Measurements from ENCODE around the gene KITLG.
A peak's percentile ranks its signal among the peaks of the same experiment; 100 is the strongest.

Gene KITLG

DNA sequence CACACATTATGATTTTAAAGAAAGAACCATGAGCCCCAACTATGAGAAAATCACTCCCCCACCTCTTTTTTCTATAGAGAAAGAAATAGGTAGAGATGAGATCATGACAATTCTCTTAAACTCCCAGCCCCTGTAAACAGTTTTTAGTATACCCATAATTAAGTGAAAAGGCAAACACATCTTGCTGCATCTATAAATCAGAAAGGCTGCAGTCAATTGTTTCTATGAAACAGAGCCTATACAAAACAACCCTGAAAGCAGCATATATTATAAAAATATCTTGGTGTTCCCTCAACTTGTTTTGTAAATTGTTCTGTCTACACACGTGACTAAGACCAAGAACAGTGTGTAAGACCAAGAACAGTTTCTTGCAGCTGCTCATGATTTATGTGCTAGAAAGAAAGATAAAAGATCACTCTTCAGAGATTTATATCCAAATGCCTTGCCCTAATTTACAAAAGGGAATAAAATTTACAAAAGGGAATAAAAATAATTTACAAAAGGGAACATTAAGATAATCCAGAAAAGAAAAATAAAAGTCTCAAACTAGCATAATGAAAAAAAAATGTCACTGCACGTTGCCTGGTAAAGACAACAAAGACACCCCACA, 4.8 kb downstream of the KITLG start:
- H3K27me3 ChIP-seq (ENCODE audit: control insufficient read depth, insufficient read depth, low read length), result peaks cover 25% of the 10 kb centered on the region
- H3K27ac ChIP-seq (ENCODE audit: low read length), result no peak overlapping the region
- H3K4me1 ChIP-seq (ENCODE audit: control insufficient read depth, low read depth, low read length), result peaks cover 37% of the 10 kb centered on the region
- no peak overlapping the region for H3K4me3 ChIP-seq (ENCODE audit: low read length)
- H3K9ac ChIP-seq (ENCODE audit: low read length), result peak overlapping the region; percentile 6
- H3K9me3 ChIP-seq (ENCODE audit: control insufficient read depth, low read depth, low read length), result no peaks in the 10 kb centered on the region
- no peaks in the 10 kb centered on the region for H3K36me3 ChIP-seq (ENCODE audit: control insufficient read depth, low read depth, low read length)

DNA sequence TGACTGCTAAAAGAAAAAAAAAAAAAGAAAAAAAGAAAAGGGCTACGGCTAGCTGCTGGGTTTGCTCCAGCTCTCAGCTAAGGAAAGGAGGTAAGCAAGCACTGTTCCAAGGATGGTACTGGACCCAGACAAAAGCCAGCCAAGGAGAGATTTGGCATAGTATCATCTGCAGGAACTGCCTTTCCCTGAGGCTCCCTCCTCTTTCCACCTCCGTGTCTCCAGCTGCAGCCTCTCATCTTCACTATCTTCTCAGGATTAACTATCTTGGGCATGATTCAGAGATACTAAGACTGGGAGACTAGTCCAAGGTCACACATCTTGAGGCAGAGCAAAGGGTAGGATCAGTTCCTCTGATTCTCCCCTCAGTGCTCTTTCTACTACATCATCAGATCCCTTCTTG, 6.0 kb downstream of the KITLG start:
- Histone ChIP-seq H3K9me3 (ENCODE audit: control insufficient read depth, low read depth, low read length) (no peaks in the 10 kb centered on the region), H3K9ac (ENCODE audit: low read length) (no peak overlapping the region), H3K4me3 (ENCODE audit: low read length) (no peak overlapping the region), H3K4me1 (ENCODE audit: control insufficient read depth, low read depth, low read length) (peaks cover 37% of the 10 kb centered on the region), H3K36me3 (ENCODE audit: control insufficient read depth, low read depth, low read length) (no peaks in the 10 kb centered on the region), H3K27ac (ENCODE audit: low read length) (no peak overlapping the region), H3K27me3 (ENCODE audit: control insufficient read depth, insufficient read depth, low read length) (peaks cover 25% of the 10 kb centered on the region)

GRCh38 chr12:88573583-88573982, 6.7 kb downstream of the KITLG start:
- Histone ChIP-seq H3K4me3 (ENCODE audit: low read length) (no peak overlapping the region), H3K4me1 (ENCODE audit: control insufficient read depth, low read depth, low read length) (peaks cover 32% of the 10 kb centered on the region), H3K36me3 (ENCODE audit: control insufficient read depth, low read depth, low read length) (no peaks in the 10 kb centered on the region), H3K27ac (ENCODE audit: low read length) (no peak overlapping the region), H3K9me3 (ENCODE audit: control insufficient read depth, low read depth, low read length) (no peaks in the 10 kb centered on the region), H3K27me3 (ENCODE audit: control insufficient read depth, insufficient read depth, low read length) (peaks cover 18% of the 10 kb centered on the region), H3K9ac (ENCODE audit: low read length) (no peak overlapping the region)

GRCh38 chr12:88572781-88573549, 7.3 kb downstream of the KITLG start:
- H3K27me3 ChIP-seq (ENCODE audit: control insufficient read depth, insufficient read depth, low read length), result peaks cover 11% of the 10 kb centered on the region
- H3K4me1 ChIP-seq (ENCODE audit: control insufficient read depth, low read depth, low read length), result peaks cover 25% of the 10 kb centered on the region
- H3K36me3 ChIP-seq (ENCODE audit: control insufficient read depth, low read depth, low read length), result no peaks in the 10 kb centered on the region
- no peak overlapping the region for H3K4me3 ChIP-seq (ENCODE audit: low read length)
- H3K9me3 ChIP-seq (ENCODE audit: control insufficient read depth, low read depth, low read length), result no peaks in the 10 kb centered on the region
- no peak overlapping the region for H3K9ac ChIP-seq (ENCODE audit: low read length)
- H3K27ac ChIP-seq (ENCODE audit: low read length), result no peak overlapping the region

- no peak overlapping the region for H3K27ac ChIP-seq (ENCODE audit: low read length)
Observed at GRCh38 chr12:88571543-88571942, 8.7 kb downstream of the KITLG start.

DNA sequence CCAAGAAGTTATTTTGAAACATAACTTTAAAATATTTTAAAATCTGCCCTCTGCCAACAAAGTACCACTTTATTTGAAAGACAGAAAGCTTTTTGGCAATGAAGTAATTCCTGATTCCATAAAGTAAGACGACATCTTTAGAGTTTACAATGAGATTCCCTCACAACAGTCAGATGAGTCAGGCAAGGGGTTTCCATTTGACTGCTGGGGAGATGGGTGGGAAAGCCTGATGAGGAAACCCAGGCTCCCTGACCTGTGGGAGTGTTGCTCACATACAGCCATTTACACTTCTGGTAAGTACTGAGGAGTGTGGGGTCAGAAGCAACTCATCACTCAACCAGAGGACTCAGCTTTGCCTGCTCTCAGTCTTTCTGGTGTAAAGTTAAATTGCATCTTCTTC, 10.2 kb downstream of the KITLG start:
- no peak overlapping the region for H3K9ac ChIP-seq (ENCODE audit: low read length)
- H3K4me1 ChIP-seq (ENCODE audit: control insufficient read depth, low read depth, low read length), result peaks cover 11% of the 10 kb centered on the region
- no peak overlapping the region for H3K4me3 ChIP-seq (ENCODE audit: low read length)
- no peak overlapping the region for H3K27ac ChIP-seq (ENCODE audit: low read length)
- H3K27me3 ChIP-seq (ENCODE audit: control insufficient read depth, insufficient read depth, low read length), result no peaks in the 10 kb centered on the region
- H3K36me3 ChIP-seq (ENCODE audit: control insufficient read depth, low read depth, low read length), result no peaks in the 10 kb centered on the region
- no peaks in the 10 kb centered on the region for H3K9me3 ChIP-seq (ENCODE audit: control insufficient read depth, low read depth, low read length)

More at GRCh38 chr12:88571543-88571942, 8.7 kb downstream of the KITLG start:
- Histone ChIP-seq H3K4me1 (ENCODE audit: control insufficient read depth, low read depth, low read length) (peaks cover 22% of the 10 kb centered on the region), H3K4me3 (ENCODE audit: low read length) (no peak overlapping the region), H3K27me3 (ENCODE audit: control insufficient read depth, insufficient read depth, low read length) (no peaks in the 10 kb centered on the region), H3K36me3 (ENCODE audit: control insufficient read depth, low read depth, low read length) (no peaks in the 10 kb centered on the region), H3K9me3 (ENCODE audit: control insufficient read depth, low read depth, low read length) (no peaks in the 10 kb centered on the region), H3K9ac (ENCODE audit: low read length) (no peak overlapping the region)

GRCh38 chr12:88566430-88566829, 13.8 kb downstream of the KITLG start:
- H3K27me3 ChIP-seq (ENCODE audit: control insufficient read depth, insufficient read depth, low read length), result no peaks in the 10 kb centered on the region
- H3K36me3 ChIP-seq (ENCODE audit: control insufficient read depth, low read depth, low read length), result no peaks in the 10 kb centered on the region
- H3K4me1 ChIP-seq (ENCODE audit: control insufficient read depth, low read depth, low read length), result peaks cover 11% of the 10 kb centered on the region
- H3K27ac ChIP-seq (ENCODE audit: low read length), result no peak overlapping the region
- no peaks in the 10 kb centered on the region for H3K9me3 ChIP-seq (ENCODE audit: control insufficient read depth, low read depth, low read length)
- no peak overlapping the region for H3K4me3 ChIP-seq (ENCODE audit: low read length)
- no peak overlapping the region for H3K9ac ChIP-seq (ENCODE audit: low read length)

GRCh38 chr12:88562846-88563582, 17.3 kb downstream of the KITLG start:
- H3K36me3 ChIP-seq (ENCODE audit: control insufficient read depth, low read depth, low read length), result no peaks in the 10 kb centered on the region
- H3K4me1 ChIP-seq (ENCODE audit: control insufficient read depth, low read depth, low read length), result peaks cover 21% of the 10 kb centered on the region
- H3K4me3 ChIP-seq (ENCODE audit: low read length), result no peak overlapping the region
- no peaks in the 10 kb centered on the region for H3K9me3 ChIP-seq (ENCODE audit: control insufficient read depth, low read depth, low read length)
- H3K27me3 ChIP-seq (ENCODE audit: control insufficient read depth, insufficient read depth, low read length), result no peaks in the 10 kb centered on the region
- no peak overlapping the region for H3K27ac ChIP-seq (ENCODE audit: low read length)
- no peak overlapping the region for H3K9ac ChIP-seq (ENCODE audit: low read length)

- no peaks in the 10 kb centered on the region for H3K36me3 ChIP-seq (ENCODE audit: control insufficient read depth, low read depth, low read length)
- no peak overlapping the region for H3K9ac ChIP-seq (ENCODE audit: low read length)
- H3K27me3 ChIP-seq (ENCODE audit: control insufficient read depth, insufficient read depth, low read length), result no peaks in the 10 kb centered on the region
- H3K4me1 ChIP-seq (ENCODE audit: control insufficient read depth, low read depth, low read length), result peaks cover 21% of the 10 kb centered on the region
- no peak overlapping the region for H3K4me3 ChIP-seq (ENCODE audit: low read length)
- H3K27ac ChIP-seq (ENCODE audit: low read length), result no peak overlapping the region
- no peaks in the 10 kb centered on the region for H3K9me3 ChIP-seq (ENCODE audit: control insufficient read depth, low read depth, low read length)
Observed at GRCh38 chr12:88562151-88562550, 18.1 kb downstream of the KITLG start.

- H3K9ac ChIP-seq (ENCODE audit: low read length), result no peak overlapping the region
- H3K4me3 ChIP-seq (ENCODE audit: low read length), result no peak overlapping the region
- H3K27ac ChIP-seq (ENCODE audit: low read length), result no peak overlapping the region
- H3K36me3 ChIP-seq (ENCODE audit: control insufficient read depth, low read depth, low read length), result no peaks in the 10 kb centered on the region
- no peaks in the 10 kb centered on the region for H3K9me3 ChIP-seq (ENCODE audit: control insufficient read depth, low read depth, low read length)
- H3K27me3 ChIP-seq (ENCODE audit: control insufficient read depth, insufficient read depth, low read length), result no peaks in the 10 kb centered on the region
- peaks cover 23% of the 10 kb centered on the region for H3K4me1 ChIP-seq (ENCODE audit: control insufficient read depth, low read depth, low read length)
Observed at GRCh38 chr12:88559772-88560171, 20.5 kb downstream of the KITLG start.

- no peaks in the 10 kb centered on the region for H3K9me3 ChIP-seq (ENCODE audit: control insufficient read depth, low read depth, low read length)
Observed at GRCh38 chr12:88559199-88559598, 21.1 kb downstream of the KITLG start.

More at GRCh38 chr12:88559199-88559598, 21.1 kb downstream of the KITLG start:
- no peak overlapping the region for H3K27ac ChIP-seq (ENCODE audit: low read length)
- H3K9ac ChIP-seq (ENCODE audit: low read length), result no peak overlapping the region
- no peak overlapping the region for H3K4me3 ChIP-seq (ENCODE audit: low read length)
- H3K36me3 ChIP-seq (ENCODE audit: control insufficient read depth, low read depth, low read length), result no peaks in the 10 kb centered on the region
- no peaks in the 10 kb centered on the region for H3K27me3 ChIP-seq (ENCODE audit: control insufficient read depth, insufficient read depth, low read length)
- peaks cover 26% of the 10 kb centered on the region for H3K4me1 ChIP-seq (ENCODE audit: control insufficient read depth, low read depth, low read length)

Measured in iPS-18a (cell line).